Activated naive CD8-positive, alpha-beta T cell treated with anti-CD3 and anti-CD28 coated beads for 36 hours (primary cell): ENCODE results near the gene LAMB1. TPM values are rescaled to one million over a fixed set of nuclear protein-coding genes. Genes with fewer than 3 reads are reported as not detected.

ENCODE experiments used
- DNase-seq: peaks from one replicate; pipeline ENCODE4 v3.0.0; 2021
- H3K27ac Mint-ChIP-seq: one replicate; pipeline ENCODE4 v1.8.0; 2022; ENCODE audit warnings: mild to moderate bottlenecking, moderate library complexity, mixed read lengths
- H3K27me3 Mint-ChIP-seq: one replicate; pipeline ENCODE4 v1.8.0; 2022; ENCODE audit warnings: mild to moderate bottlenecking, mixed read lengths
- H3K36me3 Mint-ChIP-seq: one replicate; pipeline ENCODE4 v1.8.0; 2021; ENCODE audit warnings: mild to moderate bottlenecking, mixed read lengths
- H3K4me1 Mint-ChIP-seq: one replicate; pipeline ENCODE4 v1.8.0; 2021; ENCODE audit warnings: mixed read lengths
- H3K4me3 Mint-ChIP-seq: one replicate; pipeline ENCODE4 v1.8.0; 2022; ENCODE audit warnings: mild to moderate bottlenecking, moderate library complexity, mixed read lengths
- H3K9me3 Mint-ChIP-seq: one replicate; pipeline ENCODE4 v1.8.0; 2022; ENCODE audit warnings: mixed read lengths
- total RNA-seq, 2 experiments: library from RNA; stranded (reverse); gene quantifications; one replicate each; pipeline ENCODE4 v1.2.3, GENCODE V29; 2021

LAMB1 gene
- total RNA-seq, 2 experiments from 2014 or later, result 0.16 to 0.32 TPM

GRCh38 chr7:107995184-107996071, 7.5 kb downstream of the LAMB1 start:
- Mint-ChIP-seq H3K4me3 (no peak overlapping the region), H3K27ac (no peak overlapping the region), H3K36me3 (no peaks in the 10 kb centered on the region), H3K27me3 (peaks cover 79% of the 10 kb centered on the region), H3K4me1 (peaks cover 8% of the 10 kb centered on the region), H3K9me3 (no peaks in the 10 kb centered on the region)
- DNase-seq, result no peak

DNA sequence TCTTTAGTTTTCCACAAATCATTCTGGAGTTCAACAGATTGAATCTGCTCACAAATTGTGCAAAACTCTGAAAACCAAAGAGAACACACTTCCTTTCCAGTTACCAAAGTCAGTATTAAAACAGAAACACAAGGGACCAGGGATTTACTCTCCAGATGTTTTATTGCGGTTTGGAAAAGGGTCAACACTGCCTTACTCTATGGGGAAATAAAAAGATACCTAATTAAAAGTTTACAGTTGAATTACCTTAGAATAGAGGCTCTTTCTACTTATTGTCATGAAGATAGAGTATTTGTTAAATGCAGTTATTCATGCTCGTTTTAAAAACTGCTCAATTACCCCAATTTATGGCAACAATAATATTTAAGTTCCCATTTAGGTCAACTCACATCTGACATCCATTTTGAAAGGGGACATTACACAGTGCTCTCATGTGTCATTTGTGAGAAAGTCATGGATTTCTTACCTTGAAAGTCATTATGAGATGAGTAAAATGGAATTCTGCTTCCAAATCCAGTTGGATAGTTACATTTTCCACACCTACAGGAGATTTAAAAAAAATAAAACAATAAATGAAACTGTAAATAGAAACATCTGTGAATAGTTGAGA, 8.4 kb downstream of the LAMB1 start:
- Mint-ChIP-seq H3K9me3 (no peaks in the 10 kb centered on the region), H3K27me3 (peaks cover 79% of the 10 kb centered on the region), H3K4me1 (peaks cover 4% of the 10 kb centered on the region), H3K27ac (no peak overlapping the region), H3K36me3 (no peaks in the 10 kb centered on the region), H3K4me3 (no peak overlapping the region)
- no peak for DNase-seq

DNA sequence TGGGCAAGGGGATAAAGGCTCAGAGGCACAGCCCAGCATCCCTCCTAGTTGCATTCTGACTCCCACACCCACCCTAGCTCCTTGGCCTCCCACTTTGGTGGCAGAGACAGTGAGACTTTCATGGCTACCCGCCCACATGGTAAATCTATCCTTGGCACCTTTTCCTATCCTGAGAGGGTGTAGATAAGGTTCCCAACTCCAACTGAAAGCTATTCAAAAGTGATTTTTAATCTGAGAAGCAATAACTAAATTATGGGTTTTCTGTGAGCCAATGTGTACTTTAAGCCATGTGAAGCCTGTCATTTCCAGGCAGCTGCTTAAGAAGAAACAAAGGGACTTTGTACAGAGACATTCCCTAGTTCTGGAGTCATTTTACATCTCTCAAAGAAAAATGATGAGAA, 9.1 kb downstream of the LAMB1 start:
- no peak for DNase-seq
- no peak overlapping the region for H3K4me3 Mint-ChIP-seq
- peaks cover 2% of the 10 kb centered on the region for H3K4me1 Mint-ChIP-seq
- no peaks in the 10 kb centered on the region for H3K9me3 Mint-ChIP-seq
- H3K27me3 Mint-ChIP-seq, result peaks cover 78% of the 10 kb centered on the region
- no peaks in the 10 kb centered on the region for H3K36me3 Mint-ChIP-seq
- no peak overlapping the region for H3K27ac Mint-ChIP-seq

DNA sequence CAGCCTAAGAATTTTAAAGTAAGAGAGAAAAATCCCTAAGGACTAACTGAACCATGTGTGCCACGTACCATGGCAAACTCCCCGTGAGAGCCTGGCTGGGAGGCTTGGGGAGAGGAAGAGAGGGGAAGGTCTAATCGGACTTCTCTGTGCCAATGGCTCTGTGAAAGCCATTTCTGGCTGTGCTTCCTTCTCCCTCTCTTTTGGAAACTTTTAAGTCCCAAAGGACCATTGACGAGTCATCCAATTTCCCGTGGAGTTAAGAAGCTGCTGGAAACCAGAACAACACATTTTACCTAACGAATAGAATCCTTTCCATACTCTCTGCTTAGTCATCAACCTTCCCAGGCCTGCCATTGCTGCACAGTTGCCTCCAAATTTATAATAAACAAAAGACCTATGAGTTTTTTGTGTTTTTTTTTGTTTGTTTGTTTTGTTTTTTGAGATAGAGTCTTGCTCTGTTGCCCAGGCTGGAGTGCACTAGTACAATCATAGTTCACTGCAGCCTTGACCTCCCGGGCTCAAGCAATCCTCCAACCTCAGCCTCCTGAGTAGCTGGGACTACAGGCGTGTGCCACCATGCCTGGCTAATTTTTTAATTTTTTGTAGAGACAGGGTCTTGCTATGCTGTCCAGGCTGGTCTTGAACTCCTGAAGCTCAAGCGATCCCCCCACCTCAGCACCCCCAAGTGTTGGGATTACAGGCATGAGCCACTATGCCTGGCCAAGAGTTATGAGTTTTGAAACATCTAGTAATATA, 13.2 kb downstream of the LAMB1 start:
- no peak for DNase-seq
- H3K27ac Mint-ChIP-seq, result no peak overlapping the region
- H3K4me3 Mint-ChIP-seq, result no peak overlapping the region
- no peaks in the 10 kb centered on the region for H3K4me1 Mint-ChIP-seq
- peaks cover 67% of the 10 kb centered on the region for H3K27me3 Mint-ChIP-seq
- H3K36me3 Mint-ChIP-seq, result no peaks in the 10 kb centered on the region
- no peaks in the 10 kb centered on the region for H3K9me3 Mint-ChIP-seq

GRCh38 chr7:107982918-107983389, 20.0 kb downstream of the LAMB1 start:
- Mint-ChIP-seq H3K36me3 (no peaks in the 10 kb centered on the region), H3K4me1 (no peaks in the 10 kb centered on the region), H3K27me3 (peaks cover 16% of the 10 kb centered on the region), H3K4me3 (no peak overlapping the region), H3K9me3 (no peaks in the 10 kb centered on the region), H3K27ac (no peak overlapping the region)
- DNase-seq, result no peak

DNA sequence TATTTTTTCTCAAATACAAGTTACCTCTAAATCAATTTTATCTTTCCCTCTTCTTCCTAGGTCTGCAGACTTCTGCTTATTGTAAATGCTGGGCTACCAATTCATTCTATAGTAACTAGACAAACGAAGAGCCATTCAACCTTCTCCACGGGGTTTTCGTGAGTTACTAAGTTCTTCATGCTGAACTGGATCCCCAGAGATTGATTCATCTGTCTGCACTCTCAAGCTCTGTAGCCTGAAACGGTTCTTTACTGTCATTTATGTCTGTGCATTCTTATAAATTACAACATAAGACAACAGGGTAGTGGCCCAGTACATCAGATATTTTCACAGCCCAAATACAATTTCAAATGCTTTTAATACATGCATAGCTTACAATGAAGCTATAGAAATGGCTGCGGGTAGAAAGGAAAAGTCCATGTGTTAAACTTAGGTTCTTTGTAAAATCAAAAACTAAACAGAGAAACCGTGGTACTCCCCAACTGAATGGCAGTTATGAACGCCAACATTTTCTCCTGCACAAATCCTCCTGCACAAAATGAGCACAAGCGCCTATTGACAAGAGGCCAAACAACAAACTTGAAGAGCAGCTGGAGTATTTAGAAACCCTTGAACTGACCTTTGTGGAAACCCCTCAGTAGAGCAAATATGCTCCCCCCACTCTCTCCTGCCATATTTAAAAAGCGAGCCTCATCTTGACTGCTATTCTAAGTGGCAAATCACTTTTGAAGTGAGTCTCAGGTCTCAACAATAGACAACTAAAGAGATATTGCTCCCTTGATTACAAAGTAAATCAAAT, 20.7 kb downstream of the LAMB1 start:
- Mint-ChIP-seq H3K9me3 (no peaks in the 10 kb centered on the region), H3K4me3 (no peak overlapping the region), H3K4me1 (no peaks in the 10 kb centered on the region), H3K36me3 (no peaks in the 10 kb centered on the region), H3K27ac (no peak overlapping the region), H3K27me3 (peaks cover 13% of the 10 kb centered on the region)
- no peak for DNase-seq

DNA sequence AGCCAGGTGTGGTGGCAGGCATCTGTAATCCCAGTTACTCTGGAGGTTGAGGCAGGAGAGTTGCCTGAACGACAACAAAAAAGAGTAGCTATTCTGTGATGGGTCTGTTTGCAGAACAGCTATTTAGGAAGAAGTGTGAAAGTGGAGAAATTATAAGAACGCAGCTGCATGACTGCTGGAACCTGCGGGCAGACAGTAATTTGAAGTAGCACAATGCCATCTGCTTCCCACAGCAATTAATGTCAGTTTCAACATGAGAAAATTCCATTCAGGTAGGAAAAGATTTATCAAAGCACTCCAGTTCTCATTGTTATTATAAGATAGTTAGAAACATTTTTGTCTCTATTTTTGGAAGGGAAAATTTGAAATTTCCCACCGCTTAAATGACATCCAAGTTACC, 21.5 kb downstream of the LAMB1 start:
- Mint-ChIP-seq H3K36me3 (no peaks in the 10 kb centered on the region), H3K9me3 (no peaks in the 10 kb centered on the region), H3K27me3 (peaks cover 9% of the 10 kb centered on the region), H3K27ac (no peak overlapping the region), H3K4me3 (no peak overlapping the region), H3K4me1 (no peaks in the 10 kb centered on the region)
- no peak for DNase-seq

- Mint-ChIP-seq H3K4me1 (no peaks in the 10 kb centered on the region), H3K27ac (no peak overlapping the region), H3K27me3 (peaks cover 8% of the 10 kb centered on the region), H3K4me3 (no peak overlapping the region), H3K36me3 (no peaks in the 10 kb centered on the region), H3K9me3 (no peaks in the 10 kb centered on the region)
- no peak for DNase-seq
These were observed 22.2 kb downstream of the LAMB1 start for GRCh38 chr7:107980671-107981190.

- no peaks in the 10 kb centered on the region for H3K9me3 Mint-ChIP-seq
- H3K27ac Mint-ChIP-seq, result no peak overlapping the region
- no peak overlapping the region for H3K4me3 Mint-ChIP-seq
- no peaks in the 10 kb centered on the region for H3K4me1 Mint-ChIP-seq
- no peak for DNase-seq
- no peaks in the 10 kb centered on the region for H3K36me3 Mint-ChIP-seq
- peaks cover 7% of the 10 kb centered on the region for H3K27me3 Mint-ChIP-seq
These were observed 22.8 kb downstream of the LAMB1 start for GRCh38 chr7:107980171-107980570.

GRCh38 chr7:107978815-107979408, 24.0 kb downstream of the LAMB1 start:
- H3K4me3 Mint-ChIP-seq, result no peak overlapping the region
- H3K36me3 Mint-ChIP-seq, result no peaks in the 10 kb centered on the region
- no peak overlapping the region for H3K27ac Mint-ChIP-seq
- no peak for DNase-seq
- H3K4me1 Mint-ChIP-seq, result no peaks in the 10 kb centered on the region
- peaks cover 4% of the 10 kb centered on the region for H3K27me3 Mint-ChIP-seq
- no peaks in the 10 kb centered on the region for H3K9me3 Mint-ChIP-seq

DNA sequence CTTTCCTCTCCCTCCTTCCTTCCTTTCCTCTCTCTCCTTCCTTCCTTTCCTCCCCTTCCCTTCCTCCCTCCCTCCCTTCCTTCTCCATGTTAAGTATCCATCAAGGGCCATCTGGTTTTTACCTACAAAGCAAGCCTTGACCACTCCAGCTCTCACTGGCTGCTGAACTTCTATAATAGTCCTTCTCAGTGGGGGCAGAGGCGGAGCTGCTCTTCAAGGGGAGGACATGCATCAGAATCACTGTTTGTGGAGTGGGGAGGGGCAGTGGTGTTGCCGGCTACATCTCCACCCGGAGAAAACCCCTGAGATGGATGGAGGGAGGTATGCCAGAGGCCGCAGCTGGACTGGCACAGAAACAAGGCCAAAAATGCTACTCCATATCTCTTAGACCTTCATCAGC, 25.9 kb downstream of the LAMB1 start:
- Mint-ChIP-seq H3K4me1 (no peaks in the 10 kb centered on the region), H3K9me3 (no peaks in the 10 kb centered on the region), H3K27ac (no peak overlapping the region), H3K27me3 (peaks cover 4% of the 10 kb centered on the region), H3K4me3 (no peak overlapping the region), H3K36me3 (no peaks in the 10 kb centered on the region)
- DNase-seq, result no peak

GRCh38 chr7:107976620-107977019, 26.3 kb downstream of the LAMB1 start:
- Mint-ChIP-seq H3K9me3 (no peaks in the 10 kb centered on the region), H3K4me3 (no peak overlapping the region), H3K4me1 (no peaks in the 10 kb centered on the region), H3K36me3 (no peaks in the 10 kb centered on the region), H3K27ac (no peak overlapping the region), H3K27me3 (peaks cover 4% of the 10 kb centered on the region)
- no peak for DNase-seq

- Mint-ChIP-seq H3K27ac (no peak overlapping the region), H3K4me3 (no peak overlapping the region), H3K36me3 (no peaks in the 10 kb centered on the region), H3K4me1 (no peaks in the 10 kb centered on the region), H3K27me3 (peaks cover 4% of the 10 kb centered on the region), H3K9me3 (no peaks in the 10 kb centered on the region)
- DNase-seq, result no peak
These were observed 27.5 kb downstream of the LAMB1 start for GRCh38 chr7:107975394-107976013.

DNA sequence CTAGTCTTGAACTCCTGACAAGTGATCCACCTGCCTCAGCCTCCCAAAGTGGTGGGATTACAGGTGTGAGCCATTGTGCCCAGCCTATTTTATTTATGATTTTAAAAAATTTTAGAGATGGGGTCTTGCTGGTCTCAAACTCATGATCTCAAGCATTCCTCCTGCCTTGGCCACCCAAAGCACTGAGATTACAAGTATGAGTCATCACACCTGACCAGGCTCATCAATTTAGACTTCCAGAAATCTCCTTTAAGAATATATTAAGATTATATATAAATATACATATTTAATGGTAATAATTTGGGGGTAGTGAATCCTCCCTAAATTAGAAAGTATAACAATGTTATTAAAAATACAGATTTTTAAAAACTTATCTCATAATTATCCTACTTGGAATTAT, 29.1 kb downstream of the LAMB1 start:
- Mint-ChIP-seq H3K4me1 (no peaks in the 10 kb centered on the region), H3K9me3 (no peaks in the 10 kb centered on the region), H3K27ac (no peak overlapping the region), H3K36me3 (no peaks in the 10 kb centered on the region), H3K4me3 (no peak overlapping the region), H3K27me3 (peaks cover 4% of the 10 kb centered on the region)
- no peak for DNase-seq
